ACC112 (cell line): ENCODE measurements around the gene BRD9.
"Not testable (repeated sequence)": the region's sequence is repeated elsewhere in the genome, so short reads cannot be mapped to it uniquely, and the experiment has no call there.

Experiments used
- H2AFZ ChIP-seq: fragments of 200-600 bp; sonication (generic); one replicate; pipeline ENCODE4 v1.6.0; 2017; ENCODE audit warnings: antibody characterized with exemption, low read length; ENCODE audit not compliant: unreplicated experiment
- H3K27ac ChIP-seq: fragments of 200-600 bp; sonication (generic); 2 replicates; pipeline ENCODE4 v1.5.1; 2014; ENCODE audit warnings: low read depth, mild to moderate bottlenecking, antibody characterized with exemption, low read length, moderate library complexity
- H3K27me3 ChIP-seq: fragments of 200-600 bp; sonication (generic); 2 replicates; pipeline ENCODE4 v1.6.1; 2014; ENCODE audit warnings: mild to moderate bottlenecking, antibody characterized with exemption, low read length, moderate library complexity, mixed read lengths; ENCODE audit not compliant: insufficient read depth
- H3K36me3 ChIP-seq: fragments of 200-600 bp; sonication (generic); 2 replicates; pipeline ENCODE4 v1.6.1; 2016; ENCODE audit warnings: mild to moderate bottlenecking, antibody characterized with exemption, low read length, moderate library complexity, mixed read lengths; ENCODE audit not compliant: insufficient read depth
- H3K4me1 ChIP-seq: fragments of 200-600 bp; sonication (generic); one replicate; pipeline ENCODE4 v1.6.1; 2016; ENCODE audit warnings: low read length, mixed read lengths; ENCODE audit not compliant: insufficient read depth, unreplicated experiment, control insufficient read depth
- H3K4me3 ChIP-seq: fragments of 200-600 bp; sonication (generic); 2 replicates; pipeline ENCODE4 v1.5.1; 2014; ENCODE audit warnings: mild to moderate bottlenecking, low read depth, low read length
- H3K79me2 ChIP-seq: fragments of 200-600 bp; sonication (generic); one replicate; pipeline ENCODE4 v1.6.0; 2016; ENCODE audit warnings: low read length; ENCODE audit not compliant: control insufficient read depth, unreplicated experiment, insufficient read depth

BRD9 gene

GRCh38 chr5:849651-850301, 42.8 kb downstream of the BRD9 start:
- Histone ChIP-seq H3K4me3 (no peak overlapping the region), H2AFZ (no peak overlapping the region), H3K27ac (no peak overlapping the region), H3K27me3 (peaks cover 19% of the 10 kb centered on the region; the same call in 1 of the 2 replicates), H3K4me1 (no peaks in the 10 kb centered on the region), H3K79me2 (no peaks in the 10 kb centered on the region), H3K36me3 (no peaks in the 10 kb centered on the region)

GRCh38 chr5:848671-849111, 43.9 kb downstream of the BRD9 start:
- Histone ChIP-seq H3K4me3 (no peak overlapping the region), H3K4me1 (no peaks in the 10 kb centered on the region), H3K27me3 (peaks cover 19% of the 10 kb centered on the region; the same call in 1 of the 2 replicates)

GRCh38 chr5:847736-848135, 44.9 kb downstream of the BRD9 start:
- not testable (repeated sequence) for H3K79me2 ChIP-seq, H3K4me1 ChIP-seq, H2AFZ ChIP-seq, H3K4me3 ChIP-seq, H3K36me3 ChIP-seq, H3K27ac ChIP-seq
- H3K27me3 ChIP-seq, result peaks cover 19% of the 10 kb centered on the region; the same call in 1 of the 2 replicates

More at GRCh38 chr5:848671-849111, 43.9 kb downstream of the BRD9 start:
- Histone ChIP-seq H3K36me3 (no peaks in the 10 kb centered on the region), H3K79me2 (no peaks in the 10 kb centered on the region), H3K27ac (no peak overlapping the region), H2AFZ (no peak overlapping the region)

- H3K79me2 ChIP-seq, H2AFZ ChIP-seq, H3K4me1 ChIP-seq, H3K4me3 ChIP-seq, H3K27ac ChIP-seq, H3K36me3 ChIP-seq: not testable (repeated sequence)
- H3K27me3 ChIP-seq, result peaks cover 14% of the 10 kb centered on the region; the same call in 1 of the 2 replicates
These were observed 45.4 kb downstream of the BRD9 start for GRCh38 chr5:847212-847611.

GRCh38 chr5:846602-847091, 46.0 kb downstream of the BRD9 start:
- not testable (repeated sequence) for H3K27ac ChIP-seq

DNA sequence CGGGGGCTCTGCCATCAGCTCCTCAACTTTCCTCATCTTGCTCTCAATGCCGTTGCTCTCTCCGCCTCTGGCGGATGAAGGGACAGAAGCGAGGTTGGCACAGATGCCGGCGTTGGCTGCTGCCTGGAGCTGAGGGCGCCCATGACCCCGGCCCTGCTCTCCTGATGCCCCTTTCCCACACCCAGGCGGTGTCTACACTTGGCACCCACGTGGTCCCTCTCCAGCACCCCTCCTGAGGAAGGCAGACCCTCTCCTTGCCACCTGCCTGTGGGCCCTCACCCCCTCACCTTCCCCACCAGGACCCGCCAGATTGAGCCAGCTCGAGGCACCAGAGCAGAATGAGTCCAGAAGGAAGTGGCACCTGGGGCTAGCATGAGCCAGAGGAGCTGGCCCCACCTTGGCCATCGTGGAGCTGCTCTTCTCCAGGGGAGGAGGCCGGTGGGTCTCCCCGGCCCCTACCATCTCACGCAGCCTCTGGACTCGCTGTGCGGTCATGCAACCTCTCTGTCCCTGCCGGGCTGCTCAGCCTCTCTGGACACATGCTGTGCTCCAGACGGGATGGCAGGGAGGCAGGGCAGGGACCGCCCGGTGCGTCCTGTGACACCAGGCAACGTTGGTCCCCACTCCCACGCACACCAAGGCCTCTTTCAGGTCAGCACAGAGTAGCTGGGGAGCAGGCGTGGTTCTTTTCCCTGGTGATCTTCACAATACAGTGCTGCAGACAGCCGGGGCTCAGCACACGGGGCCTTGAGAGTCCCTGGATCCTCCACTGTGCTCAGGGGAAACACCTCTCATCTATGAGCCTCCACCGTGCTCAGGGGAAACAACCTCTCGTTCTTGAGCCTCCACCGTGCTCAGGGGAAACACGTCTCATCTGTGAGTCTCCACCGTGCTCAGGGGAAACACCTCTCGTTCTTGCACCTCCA, 46.7 kb downstream of the BRD9 start:
- H3K4me1 ChIP-seq, H3K27ac ChIP-seq, H3K79me2 ChIP-seq, H3K27me3 ChIP-seq, H3K4me3 ChIP-seq, H3K36me3 ChIP-seq, H2AFZ ChIP-seq: not testable (repeated sequence)

More at GRCh38 chr5:846602-847091, 46.0 kb downstream of the BRD9 start:
- not testable (repeated sequence) for H3K79me2 ChIP-seq, H3K4me1 ChIP-seq, H3K4me3 ChIP-seq, H3K36me3 ChIP-seq, H2AFZ ChIP-seq
- H3K27me3 ChIP-seq, result peaks cover 12% of the 10 kb centered on the region; the same call in 1 of the 2 replicates

DNA sequence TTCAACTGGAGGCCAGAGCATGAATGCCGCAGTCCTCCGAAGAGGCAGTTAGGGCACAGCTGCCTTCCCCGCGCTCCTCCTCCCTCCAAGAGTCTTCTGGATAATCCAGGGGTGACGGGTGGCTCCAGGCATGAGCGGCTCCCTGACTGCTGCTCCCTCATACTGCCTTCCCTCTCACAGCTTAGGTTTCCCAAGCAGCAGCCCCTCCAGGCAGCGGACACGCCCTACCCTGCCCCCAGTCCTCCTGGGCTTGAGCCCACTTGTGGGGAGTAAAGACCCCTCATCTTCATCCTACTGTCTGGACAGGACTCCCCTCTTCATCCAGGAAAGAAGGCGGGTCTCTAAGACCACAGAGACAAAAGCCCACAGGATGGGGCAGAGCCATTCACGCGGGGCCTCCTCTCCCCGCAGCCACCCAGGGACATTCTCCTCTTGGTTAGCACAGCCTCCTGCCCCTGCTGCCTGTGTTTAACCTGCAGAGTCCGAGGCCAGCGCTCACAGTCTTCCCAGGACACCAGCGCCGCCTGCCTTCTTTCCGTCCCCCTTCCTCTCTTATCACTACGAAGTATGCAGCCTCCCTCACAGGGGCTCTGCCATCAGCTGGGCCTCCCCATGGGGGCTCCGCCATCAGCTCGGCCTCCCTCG, 47.4 kb downstream of the BRD9 start:
- H3K27me3 ChIP-seq, H3K36me3 ChIP-seq, H3K4me3 ChIP-seq, H2AFZ ChIP-seq, H3K27ac ChIP-seq, H3K79me2 ChIP-seq, H3K4me1 ChIP-seq: not testable (repeated sequence)

DNA sequence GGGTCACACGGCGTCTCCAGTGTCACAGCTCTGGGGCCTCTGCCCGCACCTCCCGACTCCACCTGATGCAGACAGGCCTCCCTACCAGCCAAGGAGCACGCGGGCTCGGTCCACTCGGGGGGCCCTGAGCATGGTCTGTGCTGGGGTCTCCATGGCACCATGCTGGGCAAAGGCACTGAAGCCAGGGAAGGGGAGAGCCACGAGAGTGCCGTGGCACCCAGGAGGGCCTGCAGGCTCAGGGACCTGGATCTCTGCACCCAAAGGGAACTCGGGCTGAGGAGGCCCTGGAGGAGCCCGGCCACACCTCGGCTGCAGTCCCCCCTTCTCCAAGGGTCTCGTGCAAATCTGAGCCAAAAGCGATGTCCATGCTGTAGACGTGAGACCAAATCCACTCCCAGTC, 48.2 kb downstream of the BRD9 start:
- H3K4me3 ChIP-seq, H3K27me3 ChIP-seq, H3K79me2 ChIP-seq, H3K4me1 ChIP-seq, H3K36me3 ChIP-seq, H2AFZ ChIP-seq, H3K27ac ChIP-seq: not testable (repeated sequence)

GRCh38 chr5:843926-844325, 48.7 kb downstream of the BRD9 start:
- H3K4me1 ChIP-seq, H3K79me2 ChIP-seq, H3K27ac ChIP-seq, H3K4me3 ChIP-seq, H2AFZ ChIP-seq, H3K36me3 ChIP-seq, H3K27me3 ChIP-seq: not testable (repeated sequence)

- H3K4me3 ChIP-seq, H3K27me3 ChIP-seq, H3K27ac ChIP-seq, H3K36me3 ChIP-seq, H3K4me1 ChIP-seq, H2AFZ ChIP-seq, H3K79me2 ChIP-seq: not testable (repeated sequence)
These were observed 49.2 kb downstream of the BRD9 start for GRCh38 chr5:843371-843770.
